Activated T-helper 9 cell treated with anti-CD3 and anti-CD28 coated beads, Interleukin-2, amount 50 U/mL, for 16 hours (primary cell): ENCODE results near the gene PDZRN3.

Experiments used
- DNase-seq: peaks from one replicate; pipeline ENCODE4 v3.0.0-alpha.2; 2020; ENCODE audit warnings: low read depth

PDZRN3 gene

DNA sequence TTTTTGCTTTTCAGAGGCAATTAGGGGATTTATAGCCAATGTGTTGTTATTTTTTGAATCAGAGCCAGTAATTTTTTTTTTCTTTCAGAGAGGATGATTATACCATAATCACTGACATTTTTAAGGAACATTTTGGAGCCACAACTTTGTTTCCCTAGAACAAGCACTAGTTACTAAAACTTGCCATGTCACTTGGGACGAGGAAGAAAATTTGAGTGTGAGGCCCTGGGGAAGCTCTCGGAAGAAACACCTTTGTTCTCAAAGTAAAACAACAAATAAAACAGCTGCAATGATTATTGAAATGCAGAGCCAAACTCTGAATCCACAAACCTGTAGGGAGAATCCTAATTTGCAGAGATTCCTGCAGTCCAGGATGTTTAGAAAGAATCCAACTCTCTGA lies 69.7 kb downstream of the PDZRN3 start:
- DNase-seq: no peak

DNA sequence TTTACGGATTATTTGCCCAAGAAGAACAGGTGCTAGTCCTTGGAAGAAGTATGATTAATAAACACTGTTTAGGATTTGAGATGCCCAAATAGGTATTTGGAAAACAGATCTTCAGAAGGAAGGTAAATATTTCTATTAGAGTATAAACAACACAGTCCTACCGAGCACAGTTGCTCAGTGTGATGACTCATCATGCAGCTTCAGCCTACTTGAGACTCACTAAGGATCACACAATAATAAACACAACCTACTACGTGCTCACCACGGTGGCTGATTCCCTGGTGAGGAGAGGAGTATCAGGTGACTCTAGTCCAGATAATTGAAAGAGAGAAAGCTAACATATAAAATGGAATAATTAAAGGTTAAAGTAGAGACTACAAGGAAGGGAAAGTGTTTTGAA lies 72.0 kb downstream of the PDZRN3 start:
- no peak for DNase-seq

DNA sequence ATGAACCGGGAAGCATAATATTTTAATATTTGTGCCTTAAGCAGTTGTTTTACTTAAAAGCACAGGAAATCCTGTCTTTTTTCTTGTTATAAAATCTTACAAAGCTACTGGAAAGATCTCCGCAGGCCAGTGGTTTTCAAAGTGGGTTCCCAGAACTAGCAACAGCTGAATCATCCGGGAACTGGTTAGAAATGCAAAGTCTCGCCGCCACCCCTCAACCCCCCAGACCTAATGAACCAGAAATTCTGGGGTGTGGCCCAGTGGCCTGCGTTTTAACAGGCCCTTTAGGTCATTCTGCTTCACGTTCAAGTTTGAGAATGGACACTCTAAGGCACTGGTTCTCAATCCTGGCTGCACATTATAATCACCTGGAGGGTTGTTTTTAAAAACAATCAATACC lies 74.7 kb downstream of the PDZRN3 start:
- DNase-seq: no peak

DNA sequence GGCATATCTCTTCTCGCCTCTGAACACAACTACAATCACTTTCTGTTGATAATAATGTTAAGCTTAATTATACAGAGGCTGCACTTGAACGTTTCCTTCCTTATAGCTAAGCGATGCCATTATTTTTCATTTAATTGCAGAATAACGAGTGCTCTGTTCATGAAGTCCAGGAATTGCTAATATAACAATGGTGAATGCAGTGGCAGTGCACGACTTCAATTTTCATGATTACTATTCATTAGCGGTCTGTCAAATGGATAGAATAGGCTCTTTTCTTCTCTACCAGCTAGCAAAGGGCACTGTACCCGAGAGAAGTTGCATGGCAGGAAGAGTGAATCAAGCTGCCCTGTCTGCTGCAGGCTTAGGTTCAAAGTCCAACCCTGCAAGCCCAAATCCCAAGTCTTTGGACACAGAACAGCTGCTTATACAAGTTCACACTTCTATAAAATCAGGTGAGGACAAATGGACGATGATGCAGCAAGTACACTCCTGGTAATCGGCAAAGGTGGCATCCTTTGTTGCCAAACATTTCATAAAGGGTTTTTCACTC lies 75.6 kb downstream of the PDZRN3 start:
- no peak for DNase-seq

DNA sequence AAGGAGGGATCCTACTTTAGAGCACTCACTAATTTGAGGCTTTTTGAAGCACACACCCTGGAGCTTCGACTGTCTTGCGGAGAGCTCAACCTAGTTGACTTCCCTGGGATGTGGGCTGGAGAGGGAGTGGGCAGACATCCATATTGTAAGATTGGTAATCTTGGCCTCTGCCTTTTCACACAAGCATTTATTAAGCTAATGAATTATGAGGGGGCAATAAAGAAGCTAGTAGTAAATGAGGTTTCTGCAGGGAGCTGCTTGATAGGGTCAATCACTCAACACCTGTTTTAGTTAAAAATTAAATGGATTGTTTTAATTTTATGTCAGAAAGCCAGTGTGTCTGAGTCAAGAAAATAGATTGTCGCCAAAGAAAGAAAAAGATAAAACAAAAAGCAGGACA lies 76.3 kb downstream of the PDZRN3 start:
- no peak for DNase-seq

DNA sequence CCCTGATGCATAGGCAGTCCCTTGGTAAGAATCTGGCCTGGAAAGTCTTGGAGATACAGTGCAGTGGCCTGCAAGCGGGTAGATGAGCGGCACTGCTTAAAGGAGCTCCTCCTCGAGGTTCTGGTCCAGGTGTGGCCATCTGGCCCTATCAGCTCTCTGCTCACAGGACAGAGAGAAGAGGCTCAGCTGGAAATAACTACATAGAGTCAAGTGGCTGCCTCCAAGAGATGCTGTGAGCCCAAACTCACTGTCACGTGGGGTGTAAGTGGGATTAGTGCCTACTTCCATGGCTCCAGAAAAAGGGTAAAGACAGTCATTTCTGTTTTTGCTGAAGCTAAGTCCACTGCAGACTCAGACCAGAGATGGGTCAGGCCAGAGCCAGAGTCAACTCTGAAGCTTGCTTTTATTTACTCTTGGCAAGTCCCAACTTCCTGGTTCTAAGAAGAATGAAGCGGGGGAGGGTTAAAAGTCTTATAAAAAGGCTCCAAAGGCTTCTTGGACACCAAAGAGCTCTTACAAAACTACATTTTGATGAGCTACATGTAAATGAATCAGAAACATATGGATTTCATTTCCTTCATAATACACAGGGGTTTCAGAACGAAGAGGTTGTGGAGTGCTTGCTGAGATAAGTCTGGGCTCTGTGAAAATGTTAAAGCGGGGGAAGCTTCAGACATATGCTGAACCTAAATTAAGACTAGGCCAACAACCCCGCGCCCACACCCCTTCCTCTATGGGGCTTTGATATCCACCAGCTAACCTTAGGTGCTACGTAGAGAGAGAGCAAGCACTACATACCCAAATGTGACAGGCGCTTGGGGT lies 77.1 kb downstream of the PDZRN3 start:
- DNase-seq: no peak

DNA sequence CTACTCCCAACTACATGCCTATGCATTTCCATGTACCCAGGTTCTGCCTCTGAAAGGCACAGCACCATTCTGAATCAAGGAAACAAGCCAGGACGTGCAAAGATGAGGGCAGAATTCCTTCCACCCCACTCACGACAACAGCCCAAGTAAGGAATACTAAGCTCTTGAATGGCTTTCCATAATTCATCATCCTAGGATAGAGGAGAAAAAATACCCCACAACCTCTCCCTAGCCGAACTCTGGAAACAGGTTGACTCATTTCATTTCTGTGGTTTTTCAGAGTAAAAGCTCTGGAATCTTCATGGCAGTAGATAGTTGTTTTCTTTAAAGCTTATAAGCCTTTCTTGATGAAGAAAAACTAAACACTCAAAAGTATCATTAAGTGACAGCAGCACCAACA lies 77.8 kb downstream of the PDZRN3 start:
- no peak for DNase-seq

DNA sequence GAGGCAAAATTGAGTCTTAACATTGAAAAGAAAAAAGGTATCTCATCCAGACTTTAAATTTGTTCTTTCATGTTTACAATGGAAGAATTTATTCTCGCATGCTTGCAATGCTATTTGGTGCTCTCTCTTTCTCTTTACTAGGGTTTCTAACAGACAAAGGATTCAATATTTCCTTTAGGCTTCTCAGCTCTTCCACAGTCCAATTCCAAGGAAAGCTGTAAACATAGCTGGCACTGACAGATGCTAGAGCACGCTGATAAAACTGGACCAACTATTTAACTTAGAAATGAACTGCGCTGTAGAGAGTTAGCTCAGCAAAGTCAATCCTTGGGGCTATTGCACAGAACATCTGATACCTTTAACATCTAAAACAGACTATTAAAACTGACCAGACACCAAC lies 81.3 kb downstream of the PDZRN3 start:
- DNase-seq: no peak

DNA sequence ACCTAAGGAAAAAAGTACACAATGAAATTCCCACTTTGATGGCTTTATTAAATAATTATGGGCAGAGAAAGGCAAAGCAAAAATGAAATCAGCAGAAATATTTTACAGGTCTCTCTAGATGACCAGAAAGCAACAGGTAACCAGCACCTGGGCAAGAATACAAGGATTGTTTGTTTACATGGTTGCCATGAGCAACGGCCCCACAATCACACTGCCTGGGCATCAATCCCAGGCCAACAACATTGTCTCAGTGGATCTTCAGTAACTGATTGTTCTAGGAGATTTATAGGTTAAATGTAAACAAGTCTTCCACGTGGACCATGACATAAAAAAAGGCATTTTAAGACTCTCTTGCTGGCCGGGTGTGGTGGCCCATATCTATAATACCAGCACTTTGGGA lies 82.6 kb downstream of the PDZRN3 start:
- DNase-seq: no peak

DNA sequence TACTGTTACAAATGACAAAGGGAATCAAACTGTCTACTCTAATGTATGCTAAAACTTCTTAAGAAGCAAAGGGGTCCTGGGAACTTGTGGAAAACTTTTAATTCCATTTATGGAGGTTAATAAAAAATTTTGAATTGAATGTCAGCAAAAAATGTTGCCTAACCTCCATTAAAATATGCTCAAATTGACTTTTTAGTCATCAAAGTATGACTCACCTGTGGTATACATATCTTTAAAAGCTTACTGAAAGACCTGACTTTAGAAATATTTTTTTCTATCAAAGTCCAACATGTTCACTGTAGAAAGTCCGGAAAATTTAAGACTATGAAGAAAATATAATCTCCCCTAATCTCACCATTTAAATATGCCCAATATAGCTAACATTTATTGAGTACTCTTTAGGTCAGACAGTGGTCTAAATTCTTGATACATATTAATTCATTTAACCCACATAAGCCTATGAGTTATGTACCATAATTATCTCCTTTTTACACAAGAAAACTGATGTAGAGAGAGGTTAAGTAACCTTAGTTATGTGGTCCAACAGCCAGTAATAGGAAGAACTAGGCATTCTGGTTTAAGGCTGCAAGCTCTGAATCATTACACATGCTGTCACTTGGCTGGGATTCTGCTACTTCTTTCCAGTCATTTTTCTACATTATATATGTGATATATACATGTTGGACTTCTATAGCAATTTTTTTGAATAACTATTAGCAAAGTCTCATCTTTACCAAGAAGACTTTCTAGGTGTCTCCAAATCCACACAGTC lies 83.6 kb downstream of the PDZRN3 start:
- DNase-seq: no peak

DNA sequence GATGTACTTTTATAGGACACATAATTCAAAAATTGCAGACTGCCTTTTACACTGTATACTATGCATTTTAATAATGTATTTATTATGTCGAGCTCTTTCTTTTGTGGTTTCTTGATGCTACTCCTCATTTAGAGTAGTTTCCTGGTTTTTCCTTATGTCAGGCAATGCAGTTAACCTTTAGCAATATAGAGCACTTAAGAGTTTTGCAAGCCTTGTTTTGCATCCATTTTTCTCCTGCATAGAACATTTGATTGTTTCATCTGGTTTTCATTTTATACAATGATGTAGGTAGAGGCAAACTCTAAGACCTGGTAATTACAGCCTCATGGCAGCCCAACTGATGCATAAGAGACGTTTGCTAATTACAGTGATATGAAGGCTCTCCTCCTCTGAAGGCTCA lies 86.3 kb downstream of the PDZRN3 start:
- DNase-seq: no peak

DNA sequence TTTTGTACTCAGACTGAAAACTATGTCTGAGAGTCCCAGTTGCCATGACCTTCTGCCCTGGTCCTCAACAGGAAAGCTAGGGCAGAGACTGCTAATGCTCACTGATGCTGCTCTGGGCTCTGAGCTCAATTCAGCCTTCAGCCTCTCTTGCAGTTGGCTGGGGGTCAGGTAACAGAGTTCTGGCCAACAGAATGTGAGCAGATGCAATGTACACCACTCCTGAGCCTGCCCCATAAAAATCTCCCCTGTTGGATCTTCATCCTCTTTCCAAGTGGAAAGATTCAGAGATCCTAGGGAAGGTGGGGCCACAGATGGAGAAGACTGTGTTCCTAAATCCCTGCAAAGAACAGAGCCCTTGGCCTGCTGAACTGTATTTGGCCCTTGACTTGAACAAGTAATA lies 87.8 kb downstream of the PDZRN3 start:
- no peak for DNase-seq

DNA sequence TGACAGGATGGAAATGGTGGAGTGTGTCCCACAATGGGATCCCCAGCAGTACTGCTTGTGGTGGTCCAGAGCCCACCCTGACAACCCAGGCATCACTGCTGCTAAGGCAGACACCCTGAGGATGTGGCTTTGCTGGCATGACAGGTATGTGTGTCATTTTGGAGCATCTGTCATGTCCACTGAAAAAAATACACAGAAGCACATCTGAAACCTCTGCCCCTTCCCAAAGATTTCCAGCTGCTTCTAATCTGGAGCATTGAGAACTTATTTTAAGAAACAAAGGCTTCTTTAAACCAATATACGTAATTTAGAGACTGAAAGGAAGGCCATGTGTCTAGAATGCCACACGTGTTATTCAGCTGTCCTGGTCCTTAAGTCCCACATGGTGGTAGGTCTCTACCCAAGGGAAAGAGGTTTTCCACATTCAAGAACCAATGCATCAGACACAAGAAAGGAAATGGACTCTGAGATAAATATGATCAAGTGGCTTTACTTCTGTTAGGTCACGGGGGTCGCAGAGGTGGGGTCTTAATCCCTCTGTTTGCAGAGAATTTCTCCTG lies 88.3 kb downstream of the PDZRN3 start:
- no peak for DNase-seq

DNA sequence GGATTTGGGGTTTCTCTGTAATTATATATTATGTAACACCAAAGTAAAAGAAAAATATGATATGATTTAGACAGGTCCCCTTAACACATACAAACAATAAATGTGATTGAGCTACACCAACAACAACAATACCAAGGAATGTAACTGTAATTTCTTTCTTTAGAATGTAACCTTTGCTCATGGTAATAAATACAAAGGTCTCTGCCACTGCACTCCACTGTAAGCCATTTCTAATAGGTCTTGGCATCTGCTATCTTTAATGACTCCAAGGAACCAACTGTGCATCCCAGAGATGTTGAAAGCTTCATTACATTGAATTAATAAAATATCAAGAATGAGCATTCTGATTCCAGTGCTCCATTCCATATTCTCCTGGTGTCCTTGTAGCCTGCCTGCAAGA lies 88.8 kb downstream of the PDZRN3 start:
- no peak for DNase-seq

DNA sequence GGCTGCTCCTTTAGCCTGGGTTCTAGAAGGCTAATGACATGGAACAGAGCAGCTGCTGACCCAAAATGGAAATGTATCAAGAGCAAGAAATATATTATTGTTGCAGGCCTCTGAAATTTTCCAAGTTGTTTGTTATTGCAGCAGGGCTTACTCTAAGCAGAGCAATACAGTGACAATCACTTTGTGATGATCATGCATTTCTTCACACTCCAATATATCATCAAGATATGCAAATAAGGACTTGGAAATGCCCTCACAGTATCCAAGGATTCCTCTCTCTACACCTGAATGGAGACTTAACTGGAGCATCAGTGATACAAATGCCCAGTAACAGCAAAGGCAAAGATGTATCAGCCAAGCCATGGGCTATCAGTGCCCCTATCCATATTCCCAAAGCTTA lies 89.6 kb downstream of the PDZRN3 start:
- DNase-seq: no peak

DNA sequence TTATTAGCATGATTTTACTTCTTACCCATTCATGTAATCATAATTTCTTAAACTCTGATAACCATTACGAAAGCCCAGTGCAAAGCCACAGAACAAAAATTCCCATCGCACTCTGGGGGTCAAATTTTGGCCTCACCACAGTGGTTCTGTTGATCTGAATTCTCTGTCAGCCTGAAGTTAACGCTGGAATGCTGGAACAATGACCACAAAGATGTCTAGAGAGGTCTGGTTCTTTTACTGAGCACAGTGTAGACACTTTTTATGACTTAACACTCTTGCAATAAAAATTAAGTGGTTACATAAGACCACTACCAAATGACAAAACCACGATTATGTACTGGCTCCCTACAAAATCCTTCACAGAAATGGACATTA lies 94.7 kb downstream of the PDZRN3 start:
- no peak for DNase-seq

DNA sequence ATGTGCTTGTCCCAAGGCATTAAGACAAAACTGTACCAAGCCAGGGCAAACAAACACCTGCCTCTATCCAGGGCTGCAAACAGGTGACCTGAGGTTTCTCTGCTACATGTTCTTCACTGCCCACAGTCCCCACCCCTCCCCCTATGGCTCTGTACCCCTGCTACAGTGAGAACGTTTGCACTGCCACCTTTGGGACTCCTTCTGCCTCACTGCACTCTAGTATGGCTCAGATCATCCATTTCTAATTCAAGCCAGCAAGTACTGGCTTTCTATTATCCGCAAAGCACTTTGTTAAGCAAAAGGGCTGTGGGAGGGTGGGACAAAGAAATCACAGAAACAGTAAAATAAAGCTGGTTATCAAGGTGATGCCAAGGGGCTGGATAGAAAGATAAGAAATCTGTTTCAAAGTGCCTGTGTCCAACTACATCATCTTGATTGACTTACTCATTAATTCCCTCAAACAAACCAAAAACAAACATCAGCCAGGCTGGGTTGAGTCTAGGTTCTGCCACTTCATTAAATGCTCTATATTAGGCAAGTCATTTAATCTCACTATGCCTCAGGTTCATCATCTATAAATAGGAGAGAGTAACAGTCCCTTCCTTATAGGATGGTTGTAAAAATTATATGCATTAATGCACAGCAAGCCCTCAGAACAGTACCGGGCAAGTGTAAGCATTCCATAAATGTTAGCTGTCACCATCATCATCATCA lies 95.3 kb downstream of the PDZRN3 start:
- DNase-seq: no peak

DNA sequence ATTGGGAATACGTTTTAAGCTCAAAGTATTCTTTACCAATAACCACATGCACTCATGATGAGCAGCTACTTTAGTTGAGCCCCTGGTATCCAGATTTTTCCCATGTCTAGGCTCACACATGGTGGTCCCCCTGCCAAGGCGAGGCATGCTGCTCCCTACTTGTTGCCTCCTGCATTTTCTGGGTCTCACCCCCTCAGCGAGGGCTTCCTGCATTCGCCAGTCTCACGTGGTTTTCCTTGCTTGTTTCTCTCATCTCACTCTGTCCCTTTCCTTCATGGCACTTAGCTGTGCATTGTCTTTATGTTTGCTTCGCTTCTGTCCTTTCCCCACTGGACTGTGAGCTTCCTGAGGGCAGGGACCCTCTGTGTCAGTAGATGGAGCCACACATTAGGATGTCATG lies 99.2 kb downstream of the PDZRN3 start:
- no peak for DNase-seq

DNA sequence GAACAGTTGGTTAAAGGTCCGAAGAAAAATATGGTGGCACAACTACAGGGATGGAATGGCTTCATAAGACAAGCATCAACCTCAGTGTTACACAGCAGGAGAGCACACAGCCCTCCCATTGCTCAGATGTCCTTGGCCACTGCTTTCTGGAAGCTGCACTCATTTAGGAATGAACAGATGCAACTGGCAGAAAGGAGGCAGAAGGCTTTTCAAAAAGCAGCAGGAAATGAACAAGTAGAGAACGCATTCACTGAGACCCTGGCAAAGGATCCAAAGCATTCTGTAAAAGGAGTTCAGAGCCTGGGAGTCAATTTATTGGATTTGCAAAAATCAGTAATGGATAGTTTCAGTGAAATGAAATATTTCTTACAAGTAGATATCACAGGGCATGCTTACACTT lies 101.1 kb downstream of the PDZRN3 start:
- no peak for DNase-seq

DNA sequence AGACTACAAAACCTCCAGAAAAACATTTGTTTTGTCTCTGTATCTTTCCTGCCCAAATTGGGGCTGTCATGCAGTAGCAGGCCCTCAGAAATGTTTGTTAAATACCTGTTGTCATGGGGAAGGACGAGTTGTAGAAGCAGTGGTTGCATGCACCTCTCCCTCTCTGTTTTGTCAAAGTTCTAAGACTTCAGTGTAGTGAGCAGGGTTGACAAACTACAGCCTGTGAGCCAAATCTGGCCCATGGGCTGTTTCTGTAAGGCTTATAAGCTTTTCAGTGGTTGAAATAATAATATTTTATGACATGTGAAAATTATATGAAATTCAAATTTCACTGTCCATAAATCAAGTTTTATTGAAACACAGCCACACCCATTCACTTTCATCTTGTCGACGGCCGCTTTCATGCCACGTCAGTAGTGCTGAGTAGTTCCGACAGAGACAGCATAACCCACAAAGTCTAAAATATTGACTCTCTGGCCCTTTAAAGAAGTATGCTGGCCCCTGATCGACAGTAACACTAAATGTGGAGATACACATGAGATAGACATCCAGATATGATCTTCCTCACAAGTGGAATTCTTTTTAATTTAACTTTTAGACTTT lies 102.9 kb downstream of the PDZRN3 start:
- no peak for DNase-seq

DNA sequence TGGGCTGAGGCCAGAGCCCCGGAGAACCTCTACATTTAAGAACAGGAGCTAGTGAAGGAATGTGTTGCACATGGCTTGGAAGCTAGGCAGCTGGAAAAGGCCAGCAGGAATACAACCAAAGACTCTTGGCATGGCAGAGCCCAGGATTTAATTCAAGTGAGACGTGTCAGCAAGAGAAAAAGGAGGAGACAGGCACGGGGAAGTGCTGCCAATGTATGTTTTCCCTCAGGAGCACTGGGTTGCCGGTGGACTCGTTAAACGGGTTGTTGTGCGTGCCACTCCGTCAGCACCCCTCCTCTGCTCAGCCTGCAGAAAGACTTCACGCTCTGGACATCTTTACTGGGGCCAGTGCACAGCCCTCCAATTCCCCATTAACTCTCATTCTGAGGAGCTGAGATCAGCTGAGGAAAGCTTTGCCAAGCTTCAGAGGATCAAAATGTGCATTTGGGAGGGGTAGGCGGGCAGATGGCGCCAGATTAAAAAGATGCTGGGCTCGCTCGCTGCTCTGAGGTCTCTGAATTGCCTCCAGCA lies 103.7 kb downstream of the PDZRN3 start:
- DNase-seq: no peak

DNA sequence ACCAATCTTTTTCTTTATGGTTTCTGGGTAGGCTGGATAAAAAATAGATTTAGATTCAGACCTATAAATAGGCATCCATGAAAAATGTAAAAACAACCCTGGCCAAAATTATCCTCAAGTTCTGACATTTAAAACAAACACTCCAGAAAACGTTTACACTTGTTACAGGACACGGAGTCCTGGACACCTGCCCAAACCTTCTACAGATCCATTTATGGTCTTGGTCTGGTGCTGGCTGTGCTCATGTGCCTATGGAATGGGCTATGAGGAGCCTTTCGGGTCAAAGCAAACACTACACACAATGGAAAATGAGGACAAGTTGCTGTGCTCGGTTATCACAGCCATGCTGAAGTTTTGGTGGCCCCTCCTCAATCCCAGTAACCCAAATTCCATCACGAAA lies 108.1 kb downstream of the PDZRN3 start:
- no peak for DNase-seq
